OCI-LY1 (cell line): ENCODE data around the gene DRC7.

Source experiments
- H2AFZ ChIP-seq: fragments of 200-600 bp; sonication (generic), shearing (Covaris generic); 2 replicates; pipeline ENCODE4 v1.6.0; 2014; ENCODE audit warnings: antibody characterized with exemption, mild to moderate bottlenecking, low read length
- H3F3A ChIP-seq: fragments of 200-600 bp; sonication (generic), shearing (Covaris generic); 2 replicates; pipeline ENCODE4 v1.6.0; 2014; ENCODE audit warnings: mild to moderate bottlenecking, antibody characterized with exemption, low read length, moderate library complexity; ENCODE audit not compliant: insufficient read depth
- H3K27ac ChIP-seq: fragments of 200-600 bp; sonication (generic); 2 replicates; pipeline ENCODE4 v1.5.1; 2014; ENCODE audit warnings: low read length, mixed run types, mild to moderate bottlenecking, low read depth; ENCODE audit not compliant: poor library complexity, severe bottlenecking
- H3K27me3 ChIP-seq: fragments of 200-600 bp; sonication (generic); 2 replicates; pipeline ENCODE4 v1.6.0; 2014; ENCODE audit warnings: antibody characterized with exemption, mild to moderate bottlenecking, low read length, moderate library complexity; ENCODE audit not compliant: insufficient read depth
- H3K36me3 ChIP-seq: fragments of 200-600 bp; sonication (generic); 2 replicates; pipeline ENCODE4 v1.6.1; 2014; ENCODE audit warnings: mild to moderate bottlenecking, antibody characterized with exemption, low read length, moderate library complexity, mixed read lengths; ENCODE audit not compliant: insufficient read depth
- H3K4me1 ChIP-seq: fragments of 200-600 bp; sonication (generic); 2 replicates; pipeline ENCODE4 v1.5.1; 2014; ENCODE audit warnings: mild to moderate bottlenecking, low read length, moderate library complexity; ENCODE audit not compliant: insufficient read depth, severe bottlenecking
- H3K4me2 ChIP-seq: fragments of 200-600 bp; sonication (generic), shearing (Covaris generic); 2 replicates; pipeline ENCODE4 v1.6.1; 2014; ENCODE audit warnings: low read length
- H3K4me3 ChIP-seq: fragments of 200-600 bp; sonication (generic); 2 replicates; pipeline ENCODE4 v1.5.1; 2014; ENCODE audit warnings: low read length, low read depth, mild to moderate bottlenecking, mixed read lengths; ENCODE audit not compliant: poor library complexity, severe bottlenecking
- H3K79me2 ChIP-seq: fragments of 200-600 bp; shearing (Covaris generic); 2 replicates; pipeline ENCODE4 v1.6.1; 2016; ENCODE audit warnings: mixed run types, low read length, mixed read lengths; ENCODE audit not compliant: insufficient read depth
- H3K9ac ChIP-seq: fragments of 200-600 bp; sonication (generic), shearing (Covaris generic); 2 replicates; pipeline ENCODE4 v1.6.1; 2014; ENCODE audit warnings: mild to moderate bottlenecking, low read length, mixed read lengths
- H3K9me2 ChIP-seq: fragments of 200-600 bp; sonication (generic), shearing (Covaris generic); 2 replicates; pipeline ENCODE4 v1.6.1; 2014; ENCODE audit warnings: low read depth, mild to moderate bottlenecking, low read length, mixed read lengths
- H3K9me3 ChIP-seq: fragments of 200-600 bp; shearing (Covaris generic); 2 replicates; pipeline ENCODE4 v1.6.1; 2014; ENCODE audit warnings: low read length, mixed read lengths
- H4K20me1 ChIP-seq: fragments of 200-600 bp; sonication (generic), shearing (Covaris generic); 2 replicates; pipeline ENCODE4 v1.6.0; 2016; ENCODE audit warnings: mild to moderate bottlenecking, low read length; ENCODE audit not compliant: insufficient read depth
- CTCF ChIP-seq: fragments of 200-600 bp; sonication (generic), shearing (Covaris generic); IDR thresholded peaks from 2 replicates; pipeline ENCODE4 v1.5.1; 2017; ENCODE audit warnings: mild to moderate bottlenecking, antibody characterized with exemption, low read length, moderate library complexity, mixed read lengths
- EZH2 ChIP-seq: fragments of 200-600 bp; sonication (generic), shearing (Covaris generic); IDR thresholded peaks from 2 replicates; pipeline ENCODE4 v1.8.0; 2017; ENCODE audit warnings: borderline replicate concordance, mixed run types, mild to moderate bottlenecking, antibody characterized with exemption, low read length, moderate library complexity, mixed read lengths

The DRC7 gene

DNA sequence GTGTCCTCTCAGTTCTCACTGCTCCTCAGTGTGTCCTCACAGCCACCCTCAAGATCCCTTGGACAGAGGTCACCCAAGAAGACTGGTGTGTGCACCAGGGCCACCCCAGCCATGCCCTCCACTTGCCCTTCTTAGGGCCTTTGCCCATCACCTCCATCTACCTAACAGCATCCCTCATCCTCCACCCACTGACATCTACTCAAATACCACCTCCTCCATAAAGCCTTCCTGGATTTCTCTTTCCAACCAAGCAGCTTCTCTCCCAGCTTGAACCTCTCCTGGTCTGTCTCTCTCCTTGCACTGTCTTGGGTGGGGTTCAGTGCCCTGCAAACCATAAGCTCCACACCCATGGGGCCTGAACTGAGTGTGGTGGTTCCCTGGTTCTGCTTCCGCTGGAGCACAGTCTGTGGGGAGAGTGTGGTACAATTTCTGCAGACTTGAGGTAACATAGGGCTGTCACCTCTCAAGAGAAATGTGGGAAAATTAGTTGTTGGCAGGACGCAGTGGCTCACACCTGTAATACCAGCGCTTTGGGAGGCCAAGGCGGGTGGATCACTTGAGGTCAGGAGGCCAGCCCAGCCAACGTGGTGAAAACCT lies 55.3 kb downstream of the DRC7 start:
- no peaks in the 10 kb centered on the region for H4K20me1 ChIP-seq
- no peaks in the 10 kb centered on the region for H3K27me3 ChIP-seq
- no peaks in the 10 kb centered on the region for H3K9me2 ChIP-seq
- no peaks in the 10 kb centered on the region for H3F3A ChIP-seq
- H2AFZ ChIP-seq, result no peak overlapping the region
- H3K36me3 ChIP-seq, result peaks cover 3% of the 10 kb centered on the region
- H3K9ac ChIP-seq, result no peak overlapping the region
- no peaks in the 10 kb centered on the region for H3K9me3 ChIP-seq
- H3K4me3 ChIP-seq, result no peak overlapping the region
- H3K4me2 ChIP-seq, result no peak overlapping the region
- no peak overlapping the region for H3K27ac ChIP-seq
- TF ChIP-seq EZH2, result no peak
- no peak for TF ChIP-seq CTCF
- H3K4me1 ChIP-seq, result no peaks in the 10 kb centered on the region
- no peaks in the 10 kb centered on the region for H3K79me2 ChIP-seq

DNA sequence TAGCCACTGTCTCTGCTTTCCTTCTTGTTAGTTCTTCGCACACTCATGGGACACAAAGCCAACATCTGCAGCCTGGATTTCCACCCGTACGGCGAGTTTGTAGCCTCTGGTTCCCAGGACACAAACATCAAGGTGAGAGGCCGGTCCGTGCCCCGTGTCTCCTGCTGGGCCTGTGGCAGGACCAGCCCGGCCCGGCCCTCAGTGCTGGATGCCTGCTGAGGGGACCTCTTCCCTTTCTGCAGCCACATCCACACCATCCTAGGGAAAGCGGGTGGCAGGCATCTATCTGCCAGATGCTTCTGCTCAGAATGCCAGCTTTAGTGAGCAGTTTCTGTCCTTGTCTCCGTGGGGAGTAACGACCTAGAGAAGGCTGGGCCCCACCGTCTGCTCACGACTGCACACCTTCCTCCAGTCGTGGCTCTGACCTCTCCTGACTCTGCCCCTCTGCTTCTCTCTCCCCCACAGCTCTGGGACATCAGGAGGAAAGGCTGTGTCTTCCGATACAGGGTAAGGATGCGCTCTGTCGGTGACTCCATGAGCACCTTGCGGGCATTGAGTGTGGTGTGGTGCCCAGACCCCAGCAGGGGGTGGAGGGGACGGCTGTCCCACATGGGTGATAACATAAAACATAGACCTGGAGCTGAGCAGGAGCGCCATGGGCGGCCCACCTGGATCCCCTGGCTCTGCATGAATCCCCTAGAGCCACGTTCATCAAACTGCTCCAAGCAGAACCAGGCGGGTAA lies 56.4 kb downstream of the DRC7 start:
- Histone ChIP-seq H3K27me3 (no peaks in the 10 kb centered on the region), H3K9me2 (no peaks in the 10 kb centered on the region), H3F3A (no peaks in the 10 kb centered on the region), H3K4me2 (no peak overlapping the region), H3K36me3 (peaks cover 11% of the 10 kb centered on the region; the same call in 1 of the 2 replicates), H3K79me2 (no peaks in the 10 kb centered on the region), H3K4me3 (no peak overlapping the region), H3K4me1 (no peaks in the 10 kb centered on the region), H2AFZ (no peak overlapping the region), H3K9ac (no peak overlapping the region), H3K27ac (no peak overlapping the region), H4K20me1 (no peaks in the 10 kb centered on the region), H3K9me3 (no peaks in the 10 kb centered on the region)
- TF ChIP-seq EZH2 (no peak), CTCF (no peak)

- Histone ChIP-seq H3K4me3 (no peak overlapping the region), H3K9me2 (no peaks in the 10 kb centered on the region), H3K27ac (no peak overlapping the region), H3F3A (no peaks in the 10 kb centered on the region), H3K27me3 (no peaks in the 10 kb centered on the region), H3K9me3 (no peaks in the 10 kb centered on the region), H3K79me2 (no peaks in the 10 kb centered on the region), H4K20me1 (no peaks in the 10 kb centered on the region), H3K9ac (no peak overlapping the region), H3K4me2 (no peak overlapping the region), H3K4me1 (no peaks in the 10 kb centered on the region), H3K36me3 (peaks cover 11% of the 10 kb centered on the region; the same call in 1 of the 2 replicates), H2AFZ (no peak overlapping the region)
- TF ChIP-seq CTCF (no peak), EZH2 (no peak)
Measured at GRCh38 chr16:57751539-57752202, 57.1 kb downstream of the DRC7 start.
